Activated T-cell treated with anti-CD3 and anti-CD28 coated beads, Interleukin-2, amount 50 U/mL, for 72 hours (primary cell): ENCODE results near the gene NBEAL2. TPM values are rescaled to one million over a fixed set of nuclear protein-coding genes. Genes with fewer than 3 reads are reported as not detected.

Experiments
- ATAC-seq, 2 donors: fragments of 150-1000 bp; cut with Tn5 transposase; replicated peaks in 1 of 2; 2 replicates each; pipeline ENCODE4 v1.10.0; 2021; ENCODE audit warnings: moderate library complexity in 2 of 2, mild to moderate bottlenecking in 1 of 2
- DNase-seq, 2 donors: peaks; one replicate each; pipeline ENCODE4 v3.0.0; 2021 to 2022; ENCODE audit warnings: mixed read lengths in 1 of 2
- H3K27ac Mint-ChIP-seq: one replicate; pipeline ENCODE4 v1.8.0; 2022; ENCODE audit warnings: mild to moderate bottlenecking, moderate library complexity, mixed read lengths
- H3K27me3 Mint-ChIP-seq: one replicate; pipeline ENCODE4 v1.8.0; 2022; ENCODE audit warnings: low read depth, mixed read lengths
- H3K36me3 Mint-ChIP-seq, 2 donors: one replicate each; pipeline ENCODE4 v1.8.0; 2022; ENCODE audit warnings: mixed read lengths in 2 of 2, mild to moderate bottlenecking in 1 of 2; ENCODE audit not compliant: insufficient read depth in 2 of 2
- H3K4me1 Mint-ChIP-seq: one replicate; pipeline ENCODE4 v1.8.0; 2022; ENCODE audit warnings: low read depth, mixed read lengths
- H3K4me3 Mint-ChIP-seq, 2 donors: one replicate each; pipeline ENCODE4 v1.8.0; 2022; ENCODE audit warnings: mild to moderate bottlenecking in 2 of 2, mixed read lengths in 2 of 2, moderate library complexity in 2 of 2
- H3K9me3 Mint-ChIP-seq, 2 donors: one replicate each; pipeline ENCODE4 v1.8.0; 2022; ENCODE audit warnings: mixed read lengths in 2 of 2
- total RNA-seq, 2 donors: library from RNA; stranded (reverse); gene quantifications; one replicate each; pipeline ENCODE4 v1.2.3, GENCODE V29; 2022

NBEAL2 gene
- total RNA-seq, 2 donors from 2014 or later, result 84.0 to 87.4 TPM

- Mint-ChIP-seq H3K9me3 (no peaks in the 10 kb centered on the region), H3K4me3 (peak overlapping the region; percentile 95), H3K27ac (peak overlapping the region; percentile 75), H3K4me1 (peaks cover 71% of the 10 kb centered on the region), H3K27me3 (no peaks in the 10 kb centered on the region), H3K36me3 (peaks cover 4 to 13% of the 10 kb centered on the region in 2 donors)
- ATAC-seq (no peak), DNase-seq (no peak)
These were observed 1.7 kb upstream of the NBEAL2 start for GRCh38 chr3:46977811-46978195.

GRCh38 chr3:46978381-46978780, 1.1 kb upstream of the NBEAL2 start:
- Mint-ChIP-seq H3K9me3 (no peaks in the 10 kb centered on the region), H3K4me3 (peak overlapping the region; percentile 95), H3K27me3 (no peaks in the 10 kb centered on the region), H3K27ac (peak overlapping the region; percentile 95), H3K36me3 (peaks cover 4 to 13% of the 10 kb centered on the region in 2 donors), H3K4me1 (peaks cover 69% of the 10 kb centered on the region)
- no peak for ATAC-seq
- DNase-seq, result no peak

GRCh38 chr3:46979958-46980497, 562 bp downstream of the NBEAL2 start:
- DNase-seq (peak in 1 of 2 donors; percentile 38), ATAC-seq (peak in 1 of 2 donors; percentile 9)
- Mint-ChIP-seq H3K27ac (no peak overlapping the region), H3K9me3 (no peaks in the 10 kb centered on the region), H3K4me1 (peaks cover 65% of the 10 kb centered on the region), H3K36me3 (peaks cover 2 to 5% of the 10 kb centered on the region in 2 donors), H3K4me3 (peak overlapping the region; percentile 83 to 89), H3K27me3 (no peaks in the 10 kb centered on the region)

GRCh38 chr3:46981932-46982471, 2.5 kb downstream of the NBEAL2 start:
- no peak for ATAC-seq
- Mint-ChIP-seq H3K9me3 (no peaks in the 10 kb centered on the region), H3K36me3 (peaks cover 0 to 1% of the 10 kb centered on the region in 2 donors), H3K27me3 (no peaks in the 10 kb centered on the region), H3K4me1 (peaks cover 68% of the 10 kb centered on the region), H3K27ac (no peak overlapping the region), H3K4me3 (peak overlapping the region in 1 of 2 donors; percentile 60)
- DNase-seq, result no peak

- no peak for DNase-seq
- Mint-ChIP-seq H3K9me3 (no peaks in the 10 kb centered on the region), H3K36me3 (peaks cover 0 to 1% of the 10 kb centered on the region in 2 donors), H3K27ac (peak overlapping the region; percentile 17), H3K4me3 (no peak overlapping the region), H3K4me1 (peaks cover 67% of the 10 kb centered on the region), H3K27me3 (no peaks in the 10 kb centered on the region)
- ATAC-seq, result no peak
These were observed 3.1 kb downstream of the NBEAL2 start for GRCh38 chr3:46982546-46982945.

GRCh38 chr3:46984591-46985459, 5.4 kb downstream of the NBEAL2 start:
- Mint-ChIP-seq H3K4me3 (no peak overlapping the region), H3K9me3 (no peaks in the 10 kb centered on the region), H3K36me3 (peaks cover 0 to 1% of the 10 kb centered on the region in 2 donors), H3K4me1 (peaks cover 65% of the 10 kb centered on the region), H3K27me3 (no peaks in the 10 kb centered on the region), H3K27ac (peak overlapping the region; percentile 7)
- ATAC-seq (no peak), DNase-seq (no peak)

GRCh38 chr3:46985588-46985987, 6.1 kb downstream of the NBEAL2 start:
- Mint-ChIP-seq H3K4me1 (peaks cover 63% of the 10 kb centered on the region), H3K27ac (no peak overlapping the region), H3K36me3 (peaks cover 0 to 1% of the 10 kb centered on the region in 2 donors), H3K9me3 (no peaks in the 10 kb centered on the region), H3K27me3 (no peaks in the 10 kb centered on the region), H3K4me3 (no peak overlapping the region)
- DNase-seq (no peak), ATAC-seq (no peak)

- DNase-seq (no peak), ATAC-seq (no peak)
- peaks cover 57% of the 10 kb centered on the region for H3K4me1 Mint-ChIP-seq
- H3K36me3 Mint-ChIP-seq, result peaks cover 0 to 1% of the 10 kb centered on the region in 2 donors
- H3K4me3 Mint-ChIP-seq, result peak overlapping the region; percentile 17 to 82
- peak overlapping the region; percentile 94 for H3K27ac Mint-ChIP-seq
- no peaks in the 10 kb centered on the region for H3K9me3 Mint-ChIP-seq
- H3K27me3 Mint-ChIP-seq, result no peaks in the 10 kb centered on the region
These were observed 6.7 kb downstream of the NBEAL2 start for GRCh38 chr3:46986055-46986730.

GRCh38 chr3:46986782-46987310, 7.4 kb downstream of the NBEAL2 start:
- H3K4me3 Mint-ChIP-seq, result peak overlapping the region; percentile 82 to 85
- H3K4me1 Mint-ChIP-seq, result peaks cover 50% of the 10 kb centered on the region
- H3K27ac Mint-ChIP-seq, result peak overlapping the region; percentile 94
- no peak for DNase-seq
- H3K27me3 Mint-ChIP-seq, result no peaks in the 10 kb centered on the region
- peaks cover 0 to 1% of the 10 kb centered on the region in 2 donors for H3K36me3 Mint-ChIP-seq
- H3K9me3 Mint-ChIP-seq, result no peaks in the 10 kb centered on the region
- ATAC-seq, result no peak

- Mint-ChIP-seq H3K4me3 (peak overlapping the region; percentile 82 to 85), H3K9me3 (no peaks in the 10 kb centered on the region), H3K27ac (peak overlapping the region; percentile 95), H3K27me3 (no peaks in the 10 kb centered on the region), H3K4me1 (peaks cover 48% of the 10 kb centered on the region), H3K36me3 (peaks cover 0 to 1% of the 10 kb centered on the region in 2 donors)
- peak; percentile 19 to 26 for ATAC-seq
- no peak for DNase-seq
These were observed 7.9 kb downstream of the NBEAL2 start for GRCh38 chr3:46987319-46987742.

GRCh38 chr3:46987743-46988401, 8.4 kb downstream of the NBEAL2 start:
- Mint-ChIP-seq H3K27me3 (no peaks in the 10 kb centered on the region), H3K9me3 (no peaks in the 10 kb centered on the region), H3K4me3 (peak overlapping the region; percentile 82 to 85), H3K36me3 (peaks cover 0 to 1% of the 10 kb centered on the region in 2 donors), H3K27ac (peak overlapping the region; percentile 95), H3K4me1 (peaks cover 48% of the 10 kb centered on the region)
- DNase-seq (peak; percentile 83 to 88), ATAC-seq (peak; percentile 95 to 96)

- Mint-ChIP-seq H3K36me3 (peaks cover 0 to 1% of the 10 kb centered on the region in 2 donors), H3K4me3 (peak overlapping the region; percentile 82 to 85), H3K4me1 (peaks cover 44% of the 10 kb centered on the region), H3K27me3 (no peaks in the 10 kb centered on the region), H3K27ac (peak overlapping the region; percentile 95), H3K9me3 (no peaks in the 10 kb centered on the region)
- DNase-seq (no peak), ATAC-seq (no peak)
These were observed 9.2 kb downstream of the NBEAL2 start for GRCh38 chr3:46988616-46989015.
